CD4-positive, alpha-beta memory T cell (primary cell): ENCODE data around the gene SDR42E2. TPM values are rescaled to one million over a fixed set of nuclear protein-coding genes. Genes with fewer than 3 reads are reported as not detected.
A peak's percentile ranks its signal among the peaks of the same experiment; 100 is the strongest.
"Not testable (repeated sequence)": the region's sequence is repeated elsewhere in the genome, so short reads cannot be mapped to it uniquely, and the experiment has no call there.

Experiments
- CTCF ChIA-PET: fragments of 350-600 bp; sonication (Branson Sonifier 250); formaldehyde crosslinking; loops from one replicate; lab custom pipeline; 2021; ENCODE audit warnings: inconsistent platforms; ENCODE audit not compliant: partially characterized antibody; lab: Charles Lee
- POLR2A ChIA-PET: fragments of 350-600 bp; sonication (Branson Sonifier 250); formaldehyde crosslinking; loops from one replicate; lab custom pipeline; 2021; ENCODE audit not compliant: partially characterized antibody; lab: Charles Lee
- DNase-seq, 5 donors: peaks; one replicate each; pipeline versions ENCODE4 v3.0.0 to v3.0.0-alpha.2; 2020 to 2022; ENCODE audit warnings: mixed read lengths in 1 of 5
- H3K27ac ChIP-seq: one replicate; pipeline ENCODE4 v1.7.0; 2013; ENCODE audit warnings: low read depth, low read length
- H3K27me3 ChIP-seq: 2 replicates; pipeline ENCODE4 v1.7.0; 2013; ENCODE audit warnings: mild to moderate bottlenecking, low read length, moderate library complexity; ENCODE audit not compliant: insufficient read depth
- H3K36me3 ChIP-seq: 2 replicates; pipeline ENCODE4 v1.7.0; 2013; ENCODE audit warnings: mild to moderate bottlenecking, low read length, moderate library complexity; ENCODE audit not compliant: insufficient read depth
- H3K4me1 ChIP-seq: 2 replicates; pipeline ENCODE4 v1.7.0; 2013; ENCODE audit warnings: mild to moderate bottlenecking, low read length, moderate library complexity; ENCODE audit not compliant: insufficient read depth
- H3K4me3 ChIP-seq, 2 donors: one replicate each; pipeline ENCODE4 v1.7.0; 2013; ENCODE audit warnings: low read length in 2 of 2, mild to moderate bottlenecking in 1 of 2
- H3K9me3 ChIP-seq, 2 donors: one replicate each; pipeline ENCODE4 v1.7.0; 2013; ENCODE audit warnings: low read length in 2 of 2, control low read depth in 1 of 2; ENCODE audit not compliant: control insufficient read depth in 1 of 2
- H3K27ac Mint-ChIP-seq, 7 donors: one replicate each; pipeline ENCODE4 v1.8.0; 2020 to 2021; ENCODE audit warnings: mixed read lengths in 7 of 7, mild to moderate bottlenecking in 6 of 7, inconsistent platforms in 3 of 7, moderate library complexity in 3 of 7
- H3K27me3 Mint-ChIP-seq, 2 donors: one replicate each; pipeline ENCODE4 v1.8.0; 2020 to 2021; ENCODE audit warnings: mixed read lengths in 2 of 2
- H3K36me3 Mint-ChIP-seq, 2 donors: one replicate each; pipeline ENCODE4 v1.8.0; 2020 to 2021; ENCODE audit warnings: mixed read lengths in 2 of 2, inconsistent platforms in 1 of 2, mild to moderate bottlenecking in 1 of 2
- H3K4me1 Mint-ChIP-seq, 4 donors: one replicate each; pipeline ENCODE4 v1.8.0; 2020 to 2021; ENCODE audit warnings: mixed read lengths in 4 of 4, mild to moderate bottlenecking in 1 of 4
- H3K4me3 Mint-ChIP-seq, 8 donors: one replicate each; pipeline ENCODE4 v1.8.0; 2020 to 2021; ENCODE audit warnings: mixed read lengths in 8 of 8, mild to moderate bottlenecking in 7 of 8, moderate library complexity in 6 of 8, inconsistent platforms in 3 of 8
- H3K9me3 Mint-ChIP-seq, 8 donors: one replicate each; pipeline ENCODE4 v1.8.0; 2020 to 2021; ENCODE audit warnings: mixed read lengths in 8 of 8, mild to moderate bottlenecking in 5 of 8, inconsistent platforms in 3 of 8, moderate library complexity in 1 of 8
- intact Hi-C: fragments of 100-400 bp; cut with micrococcal nuclease; formaldehyde crosslinking; loops from one replicate; pipeline ENCODE4 v1.15.1; 2023
- polyA plus RNA-seq, 2 donors: library from polyadenylated mRNA; unstranded; fragments of 300-500 nt; fragmentation: Illumina TruSeq; gene quantifications; one replicate each; pipeline ENCODE4 v1.2.3, GENCODE V29; 2021
- total RNA-seq, 2 experiments: library from RNA; stranded (reverse); gene quantifications; one replicate each; pipeline ENCODE4 v1.2.3, GENCODE V29; 2021

SDR42E2 gene
- total and polyA plus RNA-seq, 4 experiments from 2014 or later, result 0.11 to 0.88 (median 0.64) TPM

GRCh38 chr16:22194707-22195444 is 32.6 kb downstream of the SDR42E2 start:
- DNase-seq, result peak in 3 of 5 donors; percentile 14 to 73 (median 21)
- Mint-ChIP-seq H3K4me1 (peaks cover 33 to 80% (median 52%) of the 10 kb centered on the region in 4 donors), H3K27ac (peak overlapping the region; percentile 92 to 100 (median 99)), H3K36me3 (peaks cover 7 to 19% of the 10 kb centered on the region in 2 donors), H3K4me3 (peak overlapping the region; percentile 84 to 93 (median 90)), H3K9me3 (peaks cover 0 to 8% (median 2%) of the 10 kb centered on the region in 8 donors), H3K27me3 (peaks cover 2 to 5% of the 10 kb centered on the region in 2 donors)
- H3K4me3 ChIP-seq, result no peak overlapping the region
- H3K36me3 ChIP-seq, result no peaks in the 10 kb centered on the region
- intact Hi-C loops, result loop anchor here (1.0 to 10.0 kb wide), 4 partner anchors 11 to 1450 kb away; partner anchors contain the start of genes EEF2K, METTL9 and THUMPD1
- H3K9me3 ChIP-seq, result no peaks in the 10 kb centered on the region
- H3K4me1 ChIP-seq, result peaks cover 53% of the 10 kb centered on the region
- POLR2A ChIA-PET, result interaction anchor here (0.8 to 9.9 kb wide), 9 partner anchors 8 to 189 kb away, joined by 3 to 196 read pairs (median 4); partner anchors contain the start of genes EEF2K, MOSMO and POLR3E
- no peaks in the 10 kb centered on the region for H3K27me3 ChIP-seq
- CTCF ChIA-PET, result interaction anchor here (1.1 to 5.0 kb wide), 6 partner anchors 11 to 205 kb away, joined by 3 to 42 read pairs (median 12); partner anchors contain the start of genes EEF2K and POLR3E
- peak overlapping the region; percentile 59 for H3K27ac ChIP-seq

GRCh38 chr16:22195445-22195694 is 33.1 kb downstream of the SDR42E2 start:
- CTCF ChIA-PET, result interaction anchor here (1.2 to 5.0 kb wide), 5 partner anchors 11 to 206 kb away, joined by 3 to 42 read pairs (median 18); partner anchors contain the start of genes EEF2K and POLR3E
- POLR2A ChIA-PET, result interaction anchor here (0.8 to 9.9 kb wide), 8 partner anchors 9 to 190 kb away, joined by 3 to 196 read pairs (median 4); partner anchors contain the start of genes EEF2K, MOSMO and POLR3E
- Histone ChIP-seq H3K27ac (peak overlapping the region; percentile 59), H3K4me1 (peaks cover 53% of the 10 kb centered on the region), H3K27me3 (no peaks in the 10 kb centered on the region), H3K9me3 (no peaks in the 10 kb centered on the region), H3K4me3 (no peak overlapping the region), H3K36me3 (no peaks in the 10 kb centered on the region)
- Mint-ChIP-seq H3K4me1 (peaks cover 33 to 76% (median 52%) of the 10 kb centered on the region in 4 donors), H3K9me3 (peaks cover 0 to 8% (median 2%) of the 10 kb centered on the region in 8 donors), H3K36me3 (peaks cover 7 to 18% of the 10 kb centered on the region in 2 donors), H3K27me3 (peaks cover 2 to 5% of the 10 kb centered on the region in 2 donors), H3K4me3 (peak overlapping the region; percentile 84 to 93 (median 90)), H3K27ac (peak overlapping the region; percentile 91 to 100 (median 99))
- no peak for DNase-seq
- intact Hi-C loops, result loop anchor here (1.0 to 10.0 kb wide), 3 partner anchors 11 to 1451 kb away; partner anchors contain the start of genes EEF2K and THUMPD1

DNA sequence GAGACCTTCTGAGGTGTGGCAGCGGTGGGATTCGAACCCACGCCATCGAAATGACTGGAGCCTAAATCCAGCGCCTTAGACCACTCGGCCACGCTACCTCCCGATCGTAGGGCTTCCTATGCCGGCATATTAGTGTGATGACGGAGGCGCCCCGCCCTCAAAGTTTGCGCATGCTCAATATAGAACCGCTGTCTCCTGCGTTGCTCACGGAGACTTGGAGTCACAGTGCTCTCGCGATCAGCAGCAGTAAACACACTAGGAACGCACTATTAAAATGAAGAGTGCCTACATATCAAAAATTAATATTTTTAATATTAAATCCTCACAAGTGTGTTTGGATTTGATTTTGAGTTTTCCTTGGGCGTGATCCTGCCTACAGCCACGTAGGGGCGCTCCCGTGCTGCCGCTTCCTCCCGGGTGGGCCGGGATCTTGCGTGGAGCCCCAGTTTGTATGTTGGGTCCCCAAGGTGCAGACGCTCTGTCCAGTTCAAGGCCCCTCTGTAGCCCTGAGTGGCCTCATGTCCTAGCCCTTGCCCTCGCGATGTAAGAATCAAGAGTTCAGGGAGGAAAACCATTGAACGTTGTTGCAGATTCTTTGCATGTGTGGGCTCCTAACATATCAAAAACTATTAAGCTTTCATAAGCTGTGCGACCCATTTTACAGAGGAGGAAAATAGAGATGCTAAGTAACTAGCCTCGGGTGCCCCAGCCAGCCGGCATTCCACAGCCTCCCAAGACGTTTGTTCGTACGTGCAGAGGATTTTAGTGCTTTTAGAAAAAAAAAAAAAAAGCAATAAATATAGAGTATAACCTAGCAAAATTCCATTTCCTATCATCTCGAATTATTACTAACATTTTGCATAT is 33.6 kb downstream of the SDR42E2 start:
- H3K36me3 ChIP-seq, result no peaks in the 10 kb centered on the region

DNA sequence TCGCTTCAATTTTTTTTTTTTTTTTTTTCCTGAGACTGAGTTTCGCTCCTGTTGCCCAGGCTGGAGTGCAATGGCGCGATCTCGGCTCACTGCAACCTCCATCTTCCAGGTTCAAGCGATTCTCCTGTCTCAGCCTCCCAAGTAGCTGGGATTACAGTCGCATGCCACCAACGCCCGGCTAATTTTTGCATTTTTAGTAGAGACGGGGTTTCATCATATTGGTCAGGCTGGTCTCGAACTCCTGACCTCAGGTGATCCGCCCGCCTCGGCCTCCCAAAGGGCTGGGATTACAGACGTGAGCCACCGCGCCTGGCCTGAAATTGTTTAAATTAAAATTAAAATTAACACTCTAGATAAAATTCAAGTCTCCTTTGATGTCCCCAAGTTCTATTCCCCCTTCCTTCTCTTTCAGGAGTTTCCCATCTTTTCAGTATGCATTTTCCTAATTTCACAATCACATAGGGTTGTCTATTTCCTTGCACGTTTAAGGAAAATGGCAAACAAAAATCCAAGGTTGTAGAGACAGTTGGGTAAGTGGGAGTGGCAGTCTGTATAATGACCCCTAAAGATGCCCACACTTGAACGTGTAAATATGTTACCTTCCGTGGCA is 34.4 kb downstream of the SDR42E2 start:
- not testable (repeated sequence) for H3K9me3 ChIP-seq, H3K27me3 ChIP-seq, H3K36me3 ChIP-seq, H3K9me3 Mint-ChIP-seq, H3K27me3 Mint-ChIP-seq, H3K27ac ChIP-seq, DNase-seq
- Mint-ChIP-seq H3K27ac (peak overlapping the region in 4 of 7 donors; percentile 55 to 100 (median 88)), H3K4me3 (peak overlapping the region; percentile 63 to 93 (median 88)), H3K36me3 (peaks cover 7 to 12% of the 10 kb centered on the region in 2 donors), H3K4me1 (peaks cover 32 to 63% (median 48%) of the 10 kb centered on the region in 4 donors)
- Histone ChIP-seq H3K4me3 (peak overlapping the region in 1 of 2 donors; percentile 62), H3K4me1 (peaks cover 50% of the 10 kb centered on the region)
- intact Hi-C loops, result loop anchor here (10.0 kb wide), 1 partner anchor 1452 kb away; the partner anchor contains the start of gene THUMPD1
- ChIA-PET POLR2A (interaction anchor here (0.6 to 9.9 kb wide), 6 partner anchors 9 to 191 kb away, joined by 3 to 196 read pairs (median 4); partner anchors contain the start of genes EEF2K and POLR3E), CTCF (interaction anchor here (0.6 to 5.0 kb wide), 6 partner anchors 10 to 191 kb away, joined by 3 to 42 read pairs (median 12); partner anchors contain the start of genes EEF2K and POLR3E)

More for the DNA sequence above, 33.6 kb downstream of the SDR42E2 start:
- no peaks in the 10 kb centered on the region for H3K9me3 ChIP-seq
- DNase-seq, result peak; percentile 89 to 92 (median 90)
- ChIA-PET POLR2A (interaction anchor here (0.6 to 9.9 kb wide), 12 partner anchors 9 to 190 kb away, joined by 3 to 196 read pairs (median 4); partner anchors contain the start of genes EEF2K, MOSMO and POLR3E), CTCF (interaction anchor here (0.6 to 5.0 kb wide), 7 partner anchors 10 to 206 kb away, joined by 3 to 42 read pairs (median 5); partner anchors contain the start of genes EEF2K and POLR3E)
- peak overlapping the region; percentile 59 for H3K27ac ChIP-seq
- intact Hi-C loops, result loop anchor here (1.0 to 10.0 kb wide), 3 partner anchors 10 to 1451 kb away; partner anchors contain the start of genes EEF2K and THUMPD1
- Mint-ChIP-seq H3K36me3 (peaks cover 7 to 12% of the 10 kb centered on the region in 2 donors), H3K4me1 (peaks cover 33 to 70% (median 50%) of the 10 kb centered on the region in 4 donors), H3K27ac (peak overlapping the region; percentile 91 to 100 (median 99)), H3K27me3 (peaks cover 2 to 5% of the 10 kb centered on the region in 2 donors), H3K4me3 (peak overlapping the region; percentile 84 to 93 (median 90)), H3K9me3 (peaks cover 0 to 8% (median 2%) of the 10 kb centered on the region in 8 donors)
- H3K27me3 ChIP-seq, result no peaks in the 10 kb centered on the region
- peaks cover 53% of the 10 kb centered on the region for H3K4me1 ChIP-seq
- peak overlapping the region; percentile 14 to 62 for H3K4me3 ChIP-seq

- Mint-ChIP-seq H3K27ac (peak overlapping the region in 4 of 7 donors; percentile 7 to 100 (median 42)), H3K9me3 (peaks cover 0 to 6% (median 2%) of the 10 kb centered on the region in 8 donors)
Measured at GRCh38 chr16:22198547-22199293, 36.4 kb downstream of the SDR42E2 start.

More at GRCh38 chr16:22198547-22199293, 36.4 kb downstream of the SDR42E2 start:
- ChIA-PET POLR2A (no interaction called here), CTCF (interaction anchor here (0.6 kb wide), 1 partner anchor 83 kb away, joined by 3 read pairs; no protein-coding TSS in a partner anchor)
- H3K9me3 ChIP-seq, result no peaks in the 10 kb centered on the region
- Mint-ChIP-seq H3K27me3 (peaks cover 2 to 5% of the 10 kb centered on the region in 2 donors), H3K36me3 (peaks cover 3 to 7% of the 10 kb centered on the region in 2 donors), H3K4me3 (peak overlapping the region in 1 of 8 donors; percentile 15), H3K4me1 (peaks cover 16 to 45% (median 31%) of the 10 kb centered on the region in 4 donors)
- H3K36me3 ChIP-seq, result no peaks in the 10 kb centered on the region
- H3K27ac ChIP-seq, result no peak overlapping the region
- H3K4me1 ChIP-seq, result peaks cover 29% of the 10 kb centered on the region
- intact Hi-C loops, result loop anchor here (10.0 kb wide), 1 partner anchor 1454 kb away; the partner anchor contains the start of gene THUMPD1
- no peak overlapping the region for H3K4me3 ChIP-seq
- DNase-seq, result no peak
- H3K27me3 ChIP-seq, result no peaks in the 10 kb centered on the region
